Epithelial cell of prostate (primary cell): ENCODE data around the gene GGA3.
"Not testable (repeated sequence)": the region's sequence is repeated elsewhere in the genome, so short reads cannot be mapped to it uniquely, and the experiment has no call there.

Source experiments
- DNase-seq: peaks from one replicate; pipeline ENCODE4 v3.0.0-alpha.2; 2011; ENCODE audit warnings: low read depth, low spot score
- H3K27ac ChIP-seq: fragments of 450-650 bp; 2 replicates; pipeline ENCODE4 v1.5.1; 2017; ENCODE audit warnings: mild to moderate bottlenecking

The GGA3 gene

DNA sequence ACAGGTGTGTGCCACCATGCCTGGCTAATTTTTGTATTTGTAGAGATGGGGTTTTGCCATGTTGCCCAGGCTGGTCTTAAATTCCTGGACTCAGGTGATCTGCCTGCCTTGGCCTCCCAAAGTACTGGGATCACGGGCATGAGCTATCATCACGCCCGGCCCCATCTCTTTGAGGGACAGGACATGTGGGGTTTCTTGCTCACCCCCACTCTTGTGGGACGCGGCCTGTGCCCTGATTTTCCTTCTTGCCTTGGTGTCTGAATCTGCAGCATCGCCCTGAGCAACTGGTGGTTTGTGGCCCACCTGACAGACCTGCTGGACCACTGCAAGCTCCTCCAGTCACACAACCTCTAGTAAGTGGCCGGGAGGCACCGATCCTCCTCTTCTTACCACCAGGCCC is 30.3 kb downstream of the GGA3 start:
- no peak for DNase-seq

DNA sequence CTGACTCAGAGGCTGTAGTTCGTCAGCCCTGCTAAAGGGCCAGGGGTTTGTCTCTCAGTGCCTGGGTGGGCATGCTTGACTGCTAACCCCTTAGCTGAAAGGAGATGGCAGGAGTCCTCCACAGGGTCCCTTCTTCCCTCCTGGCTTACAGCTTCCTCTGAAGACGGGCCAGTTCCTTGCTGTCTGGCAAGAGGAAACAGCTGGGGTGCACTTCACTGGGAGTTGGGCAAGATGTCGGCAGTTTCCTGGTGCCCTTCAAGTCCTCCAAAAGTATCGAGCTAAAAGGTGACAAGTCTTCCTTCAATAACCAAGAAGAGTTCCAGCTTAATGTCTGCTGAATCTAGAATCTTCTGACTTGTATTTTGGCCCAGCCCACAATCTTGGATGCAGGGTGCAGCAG is 32.6 kb downstream of the GGA3 start:
- no peak for DNase-seq
- H3K27ac ChIP-seq, result no peak overlapping the region

More for the DNA sequence above, 30.3 kb downstream of the GGA3 start:
- no peak overlapping the region for H3K27ac ChIP-seq

DNA sequence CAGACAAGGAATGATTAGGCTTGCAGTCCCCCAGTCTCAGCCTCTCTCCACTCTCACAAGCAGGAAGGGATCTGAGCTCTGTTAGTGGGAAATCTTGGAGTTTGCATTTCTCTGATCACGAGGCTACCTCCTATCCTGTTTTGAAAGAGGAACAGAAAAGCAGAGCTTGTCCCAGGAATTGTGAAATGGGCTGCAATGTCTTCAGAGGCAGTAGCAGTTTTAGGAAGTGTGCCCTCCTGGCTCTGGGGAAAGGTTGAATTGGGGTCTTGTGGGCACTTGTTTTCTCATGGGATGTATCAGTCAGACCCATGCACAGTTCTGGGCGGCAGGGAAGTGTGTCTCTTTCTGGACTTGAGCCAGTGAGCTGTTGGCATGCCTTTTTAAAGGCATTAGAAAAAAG is 33.1 kb downstream of the GGA3 start:
- no peak for DNase-seq
- H3K27ac ChIP-seq, result no peak overlapping the region

DNA sequence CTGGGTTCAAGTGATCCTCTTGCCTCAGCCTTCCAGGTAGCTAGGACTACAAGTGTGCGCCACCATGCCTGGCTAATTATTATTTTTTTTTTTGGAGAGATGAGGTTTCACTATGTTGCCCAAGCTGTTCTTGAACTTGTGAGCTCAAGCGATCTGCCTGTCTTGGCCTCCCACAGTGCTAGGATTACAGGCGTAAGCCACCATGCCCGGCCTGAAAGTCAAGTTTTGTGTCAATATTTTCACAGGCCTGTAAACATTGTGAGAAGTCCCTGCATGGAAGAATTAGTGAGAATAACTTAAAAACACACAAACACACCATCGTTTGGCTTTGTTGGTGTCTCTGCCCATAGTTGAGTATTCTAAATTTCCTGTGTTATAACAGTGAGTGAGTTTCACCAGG is 33.7 kb downstream of the GGA3 start:
- DNase-seq, result no peak
- no peak overlapping the region for H3K27ac ChIP-seq

DNA sequence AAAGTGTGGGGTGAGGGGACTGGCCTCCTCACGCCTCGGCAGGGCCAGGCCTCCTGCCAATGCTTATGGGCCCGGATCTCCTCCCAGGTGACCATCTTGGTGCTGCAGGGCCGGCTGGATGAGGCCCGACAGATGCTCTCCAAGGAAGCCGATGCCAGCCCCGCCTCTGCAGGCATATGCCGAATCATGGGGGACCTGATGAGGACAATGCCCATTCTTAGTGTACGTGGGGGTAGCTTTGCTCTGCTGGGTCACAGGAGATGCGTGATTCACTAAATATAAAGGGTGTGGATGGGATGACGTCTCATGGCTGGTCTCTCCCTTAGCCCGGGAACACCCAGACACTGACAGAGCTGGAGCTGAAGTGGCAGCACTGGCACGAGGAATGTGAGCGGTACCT is 36.4 kb downstream of the GGA3 start:
- no peak overlapping the region for H3K27ac ChIP-seq
- no peak for DNase-seq

DNA sequence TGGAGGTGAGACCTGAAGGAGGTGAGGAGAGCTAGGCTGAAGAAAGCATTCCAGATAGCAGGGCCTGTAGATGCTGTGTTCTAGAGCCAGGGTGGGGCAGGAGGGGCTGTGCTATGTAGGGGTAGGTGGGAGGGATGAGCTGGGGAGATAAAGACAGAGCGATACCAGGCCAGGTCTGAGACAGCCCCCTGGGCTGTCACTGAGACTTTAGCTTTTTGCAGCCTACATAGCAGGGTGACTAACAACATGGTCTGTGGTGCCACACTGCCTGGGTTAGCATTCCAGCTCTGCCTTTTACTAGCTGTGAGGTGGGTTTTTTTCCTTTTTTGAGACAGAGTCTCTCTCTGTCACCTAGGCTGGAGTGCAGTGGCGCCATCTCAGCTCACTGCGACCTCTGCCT is 41.6 kb downstream of the GGA3 start:
- no peak overlapping the region for H3K27ac ChIP-seq
- no peak for DNase-seq

DNA sequence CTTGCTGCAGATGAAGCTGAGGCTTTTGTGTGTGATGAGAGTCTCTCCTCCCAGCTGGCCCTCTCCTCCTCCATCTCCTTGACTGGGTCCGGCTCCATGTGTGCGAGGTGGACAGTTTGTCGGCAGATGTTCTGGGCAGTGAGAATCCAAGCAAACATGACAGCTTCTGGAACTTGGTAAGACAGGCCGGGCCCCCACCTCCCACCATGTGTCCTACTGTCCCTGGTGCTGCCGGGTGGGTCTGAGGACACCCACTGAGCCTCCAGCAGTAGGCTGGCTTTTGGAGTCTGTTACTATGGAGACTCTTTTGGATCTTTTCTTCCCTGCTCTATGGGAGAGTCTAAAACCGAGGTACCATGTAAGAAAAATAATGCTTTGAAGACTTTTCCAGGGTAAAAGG is 43.3 kb downstream of the GGA3 start:
- no peak overlapping the region for H3K27ac ChIP-seq
- no peak for DNase-seq

DNA sequence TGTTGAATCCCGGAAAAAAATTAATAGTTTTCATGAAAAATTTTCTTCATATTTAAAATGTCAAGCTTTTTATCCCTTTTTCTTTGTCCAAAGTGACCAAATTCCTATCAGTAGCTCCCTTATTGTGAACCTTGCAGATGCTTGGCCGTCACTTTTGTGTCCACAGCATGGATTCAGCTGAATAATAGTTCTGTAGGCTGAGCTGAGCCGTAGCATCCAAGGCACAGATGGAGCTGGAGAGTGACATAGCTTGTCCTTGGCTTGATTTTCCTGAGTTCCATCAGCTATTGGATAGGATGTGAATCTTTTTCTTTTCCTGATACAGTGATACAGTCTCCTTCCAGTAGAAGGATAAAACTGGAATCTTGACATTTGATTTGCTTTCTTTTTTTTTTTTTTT is 52.3 kb downstream of the GGA3 start:
- no peak for DNase-seq
- no peak overlapping the region for H3K27ac ChIP-seq

DNA sequence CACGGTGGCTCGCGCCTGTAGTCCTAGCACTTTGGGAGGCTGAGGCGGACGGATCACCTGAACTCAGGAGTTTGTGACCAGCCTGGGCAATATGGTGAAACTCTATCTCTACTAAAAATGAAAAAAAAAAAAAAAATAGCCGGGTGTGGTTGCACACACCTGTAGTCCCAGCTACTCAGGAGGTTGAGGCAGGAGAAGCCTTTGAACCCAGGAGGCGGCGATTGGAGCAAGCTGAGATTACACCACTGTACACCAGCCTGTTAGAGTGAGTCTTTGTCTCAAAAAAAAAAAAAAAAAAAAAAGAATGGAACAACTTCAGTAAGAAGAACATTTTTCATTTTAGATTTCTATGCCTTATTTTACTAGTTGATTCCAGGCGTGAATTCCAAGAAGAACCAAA is 53.2 kb downstream of the GGA3 start:
- DNase-seq, result no peak
- H3K27ac ChIP-seq, result no peak overlapping the region

DNA sequence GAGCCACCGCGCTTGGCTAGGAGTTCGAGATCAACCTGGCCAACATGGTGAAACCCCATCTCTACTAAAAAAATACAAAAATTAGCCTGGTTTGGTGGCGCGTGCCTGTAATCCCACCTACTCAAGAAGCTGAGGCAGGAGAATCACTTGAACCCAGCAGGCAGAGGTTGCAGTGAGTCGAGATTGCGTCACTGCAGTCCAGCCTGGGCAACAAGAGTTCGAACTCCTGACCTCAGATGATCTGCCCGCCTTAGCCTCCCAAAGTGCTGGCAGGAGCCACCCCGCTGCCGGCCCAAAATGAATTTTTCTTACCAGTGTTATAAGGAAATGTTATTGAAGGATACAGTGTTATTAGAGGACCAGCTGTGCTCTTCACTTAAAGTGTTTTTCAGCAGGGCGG is 53.6 kb downstream of the GGA3 start:
- no peak for DNase-seq
- H3K27ac ChIP-seq, result no peak overlapping the region

DNA sequence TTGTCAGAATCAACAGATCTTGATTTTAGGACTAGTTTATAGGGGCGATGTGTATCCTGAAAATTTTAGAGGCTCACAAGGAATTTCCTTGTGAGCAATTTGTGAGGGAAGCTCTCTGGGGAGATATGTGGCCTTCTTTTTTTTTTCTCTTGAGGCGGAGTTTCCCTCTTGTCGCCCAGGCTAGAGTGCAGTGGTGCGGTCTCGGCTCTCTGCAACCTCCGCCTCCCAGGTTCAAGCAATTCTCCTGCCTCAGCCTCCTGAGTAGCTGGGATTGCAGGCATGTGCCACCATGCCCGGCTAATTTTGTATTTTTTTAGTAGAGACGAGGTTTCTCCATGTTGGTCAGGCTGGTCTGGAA is 54.4 kb downstream of the GGA3 start:
- not testable (repeated sequence) for H3K27ac ChIP-seq, DNase-seq

DNA sequence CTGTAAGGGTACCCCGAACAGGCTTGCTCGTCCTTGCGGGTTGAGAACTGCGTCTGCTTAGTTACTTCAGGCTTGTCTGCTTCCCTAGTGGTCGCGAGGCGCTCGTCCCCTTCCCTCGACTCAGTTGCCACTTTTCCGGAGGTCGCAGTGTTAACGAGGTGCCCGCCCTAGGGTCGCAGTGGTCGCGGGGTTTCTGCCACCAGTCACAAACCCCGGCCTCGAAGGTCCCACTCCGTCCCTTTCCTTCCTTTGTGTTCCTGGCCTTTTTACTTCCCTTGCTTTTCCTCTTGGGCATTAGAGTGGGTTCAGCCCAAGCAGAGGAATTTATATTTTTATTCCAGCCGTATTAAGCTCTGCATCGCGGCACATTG is 55.6 kb downstream of the GGA3 start:
- peak overlapping the region; percentile 89 for H3K27ac ChIP-seq
- no peak for DNase-seq

DNA sequence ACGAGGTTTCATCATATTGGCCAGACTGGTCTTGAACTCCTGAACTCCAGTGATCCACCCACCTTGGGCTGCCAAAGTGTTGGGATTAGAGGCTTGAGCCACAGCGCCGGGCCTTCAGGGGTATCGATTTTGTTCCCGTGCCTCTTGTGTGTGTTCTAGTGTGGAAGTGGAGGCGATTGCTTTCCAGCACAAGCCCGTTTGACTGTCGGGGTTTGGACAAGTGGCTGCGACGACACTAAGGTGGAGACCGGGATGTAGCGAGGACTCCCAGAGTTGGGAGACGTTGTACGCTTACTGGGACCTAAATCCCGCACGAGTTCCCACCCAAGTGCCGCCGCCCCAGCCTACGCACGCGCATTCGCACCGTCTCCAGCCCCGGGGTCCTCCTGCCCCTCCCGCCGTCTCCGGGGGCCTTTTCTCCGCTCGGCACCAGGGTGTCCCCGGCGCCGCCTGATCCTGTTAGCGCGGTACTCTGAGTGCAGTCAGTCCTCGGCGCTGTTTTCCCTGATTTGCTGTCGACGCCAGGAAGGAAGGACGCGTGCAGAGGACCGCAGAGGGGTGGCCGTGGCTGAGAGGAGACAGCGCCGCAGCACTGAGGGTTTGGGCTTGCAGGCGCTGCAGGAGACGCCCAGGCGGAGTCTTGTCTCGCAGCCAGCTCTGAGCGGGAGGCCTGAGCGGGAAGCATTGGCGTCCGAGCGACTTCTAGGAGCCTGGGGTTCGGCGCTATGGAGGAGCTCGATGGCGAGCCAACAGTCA is 56.2 kb downstream of the GGA3 start, which contains the start of gene NUP85:
Gene NUP85 (plus strand): TSS at position 643 of the 756 bp plus-strand sequence. CDS start 83 bp downstream, at position 726.
- peak within 1 kb of the TSS; percentile 89 for H3K27ac ChIP-seq
- DNase-seq, result peak; percentile 45

DNA sequence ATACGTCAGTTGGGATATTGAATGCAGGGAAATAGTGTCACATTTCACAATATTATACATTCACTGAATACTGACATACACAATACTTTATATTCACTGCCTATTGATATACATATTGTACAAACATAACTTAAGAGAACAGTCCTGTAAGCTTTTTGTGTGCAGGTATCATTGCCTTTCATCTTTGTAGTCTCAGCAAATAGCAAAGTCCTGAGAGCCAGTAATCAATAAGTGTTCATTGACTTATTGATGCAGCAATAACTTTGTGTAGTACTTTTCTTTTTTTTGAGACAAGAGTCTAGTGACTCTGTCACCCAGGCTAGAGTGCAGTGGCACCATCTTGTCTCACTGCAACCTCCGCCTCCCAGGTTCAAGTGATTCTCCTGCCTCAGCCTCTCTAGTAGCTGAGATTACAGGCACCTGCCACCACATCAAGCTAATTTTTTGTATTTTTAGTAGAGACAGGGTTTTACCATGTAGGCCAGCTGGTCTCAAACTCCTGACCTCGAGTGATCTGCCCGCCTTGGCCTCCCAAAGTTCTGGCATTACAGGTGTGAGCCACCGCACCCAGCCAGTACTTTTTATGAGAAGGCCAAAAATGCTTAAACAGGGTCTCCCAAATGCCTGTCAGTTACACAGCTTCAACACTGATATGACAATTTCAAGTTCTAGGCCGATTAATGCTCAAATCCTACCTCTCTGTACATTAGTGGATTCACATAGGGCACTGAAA is 61.4 kb downstream of the GGA3 start:
- H3K27ac ChIP-seq, result no peak overlapping the region
- no peak for DNase-seq

DNA sequence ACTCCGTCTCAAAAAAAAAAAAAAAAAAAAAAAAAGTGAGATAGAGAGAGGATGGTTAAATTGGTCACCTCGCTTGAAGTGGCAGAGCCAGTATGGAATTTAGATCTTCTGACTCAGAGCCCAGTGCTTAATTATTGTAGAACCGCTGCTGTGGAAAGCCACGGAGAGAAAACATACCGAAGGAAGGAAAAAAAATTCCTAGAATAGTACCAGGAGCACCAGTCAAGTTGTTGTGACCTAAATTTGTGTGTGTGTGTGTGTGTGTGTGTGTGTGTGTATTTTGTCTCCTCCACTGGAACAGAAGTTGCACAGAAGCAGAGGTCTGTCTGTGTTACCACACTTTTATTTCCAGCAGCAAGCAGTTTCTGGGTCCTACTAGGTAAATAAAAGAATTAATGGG is 66.5 kb downstream of the GGA3 start:
- no peak for DNase-seq
- no peak overlapping the region for H3K27ac ChIP-seq

DNA sequence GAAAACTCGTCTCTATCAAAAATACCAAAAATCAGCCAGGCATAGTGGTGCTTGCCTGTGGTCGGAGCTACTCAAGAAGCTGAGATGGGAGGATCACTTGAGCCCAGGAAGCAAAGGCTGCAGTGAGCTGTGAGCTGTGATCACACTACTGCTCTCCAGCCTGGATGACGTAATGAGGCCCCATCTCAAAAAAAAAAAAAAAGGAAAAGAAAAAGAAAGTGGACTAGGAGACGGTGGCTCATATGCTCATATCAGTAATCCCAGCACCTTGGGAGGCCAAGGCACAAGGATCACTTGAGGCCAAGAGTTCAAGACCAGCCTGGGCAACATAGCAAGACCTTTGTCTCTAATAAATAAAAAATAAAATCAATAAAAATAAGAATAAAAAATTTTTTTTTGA is 69.8 kb downstream of the GGA3 start:
- no peak overlapping the region for H3K27ac ChIP-seq
- DNase-seq, result no peak

DNA sequence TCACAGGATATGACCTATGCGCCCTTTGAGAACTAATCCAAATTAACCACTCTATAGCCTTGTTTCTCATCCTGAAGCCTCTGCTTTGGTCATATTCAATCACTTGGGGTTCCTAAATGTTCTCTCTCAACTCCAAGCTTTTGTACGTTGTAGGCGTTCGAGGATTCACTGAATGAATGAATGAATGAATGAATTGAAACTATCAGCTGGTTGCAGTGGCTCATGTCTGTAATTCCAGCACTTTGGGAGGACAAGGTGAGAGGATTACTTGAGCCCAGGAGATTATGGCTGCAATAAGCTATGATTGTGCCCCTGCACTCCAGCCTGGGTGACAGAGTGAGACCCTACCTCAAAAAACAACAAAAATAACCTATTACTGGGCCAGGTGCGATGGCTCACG is 72.8 kb downstream of the GGA3 start:
- DNase-seq, result no peak
- no peak overlapping the region for H3K27ac ChIP-seq
